Measurements from ENCODE around the gene ADGRF3.

Gene ADGRF3

GRCh38 chr2:26346454-26347053 lies at the start of gene ADGRF3:
Gene ADGRF3, minus strand, starts transcription at chr2:26346789. Its CDS starts 555 bp downstream, at chr2:26346234.
- peak; percentile 66 for DNase-seq (ENCODE audit: extremely low read depth, insufficient read length)

GRCh38 chr2:26395394-26395793 lies 48.8 kb upstream of the ADGRF3 start:
- TF ChIP-seq CTCF (IDR thresholded peaks at IDR 0.05; ENCODE audit: insufficient read depth, low read length, poor library complexity, severe bottlenecking): no peak
- Histone ChIP-seq H3K27me3 (replicated peaks; ENCODE audit: control insufficient read depth, insufficient read depth, low read length) (no peaks in the 10 kb centered on the region), H3K4me3 (replicated peaks; ENCODE audit: low read depth, low read length) (no peak overlapping the region), H3K36me3 (ENCODE audit: control insufficient read depth, insufficient read depth, low read length) (peaks cover 2% of the 10 kb centered on the region)
- no peak for DNase-seq (ENCODE audit: extremely low read depth, insufficient read length)

More at GRCh38 chr2:26346454-26347053, at the start of gene ADGRF3:
- TF ChIP-seq CTCF (IDR thresholded peaks at IDR 0.05; ENCODE audit: insufficient read depth, low read length, poor library complexity, severe bottlenecking): no peak
- Histone ChIP-seq H3K36me3 (ENCODE audit: control insufficient read depth, insufficient read depth, low read length) (no peaks in the 10 kb centered on the region; the same call in 1 of the 2 replicates), H3K4me3 (replicated peaks; ENCODE audit: low read depth, low read length) (peak within 1 kb of the TSS; percentile 94), H3K27me3 (replicated peaks; ENCODE audit: control insufficient read depth, insufficient read depth, low read length) (no peaks in the 10 kb centered on the region)

GRCh38 chr2:26394694-26395093 lies 48.1 kb upstream of the ADGRF3 start:
- DNase-seq (ENCODE audit: extremely low read depth, insufficient read length): no peak
- H3K27me3 ChIP-seq (replicated peaks; ENCODE audit: control insufficient read depth, insufficient read depth, low read length): no peaks in the 10 kb centered on the region
- no peak overlapping the region for H3K4me3 ChIP-seq (replicated peaks; ENCODE audit: low read depth, low read length)
- peaks cover 2% of the 10 kb centered on the region for H3K36me3 ChIP-seq (ENCODE audit: control insufficient read depth, insufficient read depth, low read length)
- no peak for TF ChIP-seq CTCF (IDR thresholded peaks at IDR 0.05; ENCODE audit: insufficient read depth, low read length, poor library complexity, severe bottlenecking)

GRCh38 chr2:26387189-26387588 lies 40.6 kb upstream of the ADGRF3 start:
- no peaks in the 10 kb centered on the region for H3K27me3 ChIP-seq (replicated peaks; ENCODE audit: control insufficient read depth, insufficient read depth, low read length)
- no peak for DNase-seq (ENCODE audit: extremely low read depth, insufficient read length)
- H3K36me3 ChIP-seq (ENCODE audit: control insufficient read depth, insufficient read depth, low read length): peaks cover 2% of the 10 kb centered on the region; the same call in 1 of the 2 replicates
- no peak for TF ChIP-seq CTCF (IDR thresholded peaks at IDR 0.05; ENCODE audit: insufficient read depth, low read length, poor library complexity, severe bottlenecking)
- H3K4me3 ChIP-seq (replicated peaks; ENCODE audit: low read depth, low read length): no peak overlapping the region

- no peak for DNase-seq (ENCODE audit: extremely low read depth, insufficient read length)
- peaks cover 2% of the 10 kb centered on the region; the same call in 1 of the 2 replicates for H3K36me3 ChIP-seq (ENCODE audit: control insufficient read depth, insufficient read depth, low read length)
- no peaks in the 10 kb centered on the region for H3K27me3 ChIP-seq (replicated peaks; ENCODE audit: control insufficient read depth, insufficient read depth, low read length)
- no peak overlapping the region for H3K4me3 ChIP-seq (replicated peaks; ENCODE audit: low read depth, low read length)
- no peak for TF ChIP-seq CTCF (IDR thresholded peaks at IDR 0.05; ENCODE audit: insufficient read depth, low read length, poor library complexity, severe bottlenecking)
These were observed 38.0 kb upstream of the ADGRF3 start for GRCh38 chr2:26384597-26384996.
